Measurements from ENCODE around the gene ZNF497. TPM values are rescaled to one million over a fixed set of nuclear protein-coding genes. Genes with fewer than 3 reads are reported as not detected.

ZNF497 gene
- total and polyA plus RNA-seq, 10 of the 15 experiments (the other 5 are each of a cell fraction or from before 2014, with no cell fraction given): 0.09 to 0.82 (median 0.28) TPM

GRCh38 chr19:58328999-58329398 is 33.6 kb downstream of the ZNF497 start:
- H3K79me2 ChIP-seq (ENCODE audit: control insufficient read depth, insufficient read depth, low read length): peaks cover 21% of the 10 kb centered on the region
- H3K27me3 ChIP-seq (replicated peaks in 1 of 2; ENCODE audit: control insufficient read depth in 2 of 2, insufficient read depth in 2 of 2, low read length in 1 of 2): no peaks in the 10 kb centered on the region
- in situ Hi-C loops (cut with MboI) (no loop called here), intact Hi-C loops (cut with micrococcal nuclease; ENCODE audit: unreplicated experiment) (loop anchor here (5.0 kb wide), 2 partner anchors 138 to 188 kb away; partner anchors contain the start of genes ZBTB45 and ZNF324)
- no peak overlapping the region for H3K9ac ChIP-seq (ENCODE audit: control insufficient read depth, insufficient read depth, low read length)
- peak overlapping the region; percentile 70; the same call in 1 of the 2 replicates for H3K4me2 ChIP-seq (ENCODE audit: control insufficient read depth, insufficient read depth)
- no peaks in the 10 kb centered on the region for H3K36me3 ChIP-seq (ENCODE audit: control insufficient read depth in 2 of 2, insufficient read depth in 2 of 2, low read length in 1 of 2)
- no peak for FAIRE-seq
- WGBS (ENCODE audit: insufficient coverage, insufficient replicate concordance, low lambda C conversion rate, missing lambda C conversion rate): 66% methylated on average over 10 of the region's 10 CpGs
- no peak overlapping the region for H2AFZ ChIP-seq (ENCODE audit: control insufficient read depth, low read depth, low read length)
- ChIA-PET POLR2A (interaction anchor here (1.0 kb wide), 1 partner anchor 19 kb away, joined by 4 read pairs; no protein-coding TSS in a partner anchor), RAD21 (ENCODE audit: unreplicated experiment) (interaction anchor here (1.0 kb wide), 1 partner anchor 33 kb away, joined by 3 read pairs; the partner anchor contains the start of gene ZNF497), CTCF (interaction anchor here (1.0 to 1.3 kb wide), 2 partner anchors 140 to 193 kb away, joined by 3 read pairs; no protein-coding TSS in a partner anchor), SMC1A (ENCODE audit: uncharacterized antibody, unreplicated experiment) (interaction anchor here (1.6 kb wide), 1 partner anchor 50 kb away, joined by 3 read pairs; no protein-coding TSS in a partner anchor)
- no peaks in the 10 kb centered on the region for H3K9me3 ChIP-seq (replicated peaks; ENCODE audit: control insufficient read depth, insufficient read depth, low read length)
- H3K27ac ChIP-seq (ENCODE audit: control insufficient read depth, insufficient read depth): no peak overlapping the region
- H3K4me1 ChIP-seq (ENCODE audit: control insufficient read depth, insufficient read depth, low read length): peaks cover 5% of the 10 kb centered on the region
- no peak for DNase-seq (ENCODE audit: low read depth, low spot score)
- H4K20me1 ChIP-seq (ENCODE audit: control insufficient read depth, insufficient read depth): no peaks in the 10 kb centered on the region
- no peak overlapping the region for H3K4me3 ChIP-seq
- no TSS peak for BruUV-seq (replicated peaks)
- peak; percentile 40 to 53 (median 42) for TF ChIP-seq CTCF (IDR thresholded peaks at IDR 0.05 in 2 of 3, conservative IDR thresholded peaks at IDR 0.05 in 1 of 3; ENCODE audit: control insufficient read depth in 2 of 3, extremely low read depth in 1 of 3, insufficient read depth in 1 of 3, low read depth in 3 of 3, low read length in 3 of 3)
- peak; percentile 31; the same call in 1 of the 2 replicates for TF ChIP-seq RUNX3 (IDR thresholded peaks at IDR 0.05; ENCODE audit: low read length)
- TF ChIP-seq ZNF687 (IDR thresholded peaks at IDR 0.05): no peak
- no peak for TF ChIP-seq FOS (IDR thresholded peaks at IDR 0.05; ENCODE audit: borderline replicate concordance, extremely low read depth, insufficient read length)
- TF ChIP-seq SMC3 (IDR thresholded peaks at IDR 0.05; ENCODE audit: borderline replicate concordance, low read length): peak; percentile 44
- peak; percentile 72 for TF ChIP-seq RAD21 (IDR thresholded peaks at IDR 0.05; ENCODE audit: insufficient read depth, low read depth, low read length)
- ATAC-seq: no peak

All from GM12878 (cell line).